OCI-LY3 (cell line): Measurements from ENCODE around the gene CYP11A1.

Experiments
- H2AFZ ChIP-seq: fragments of 200-600, 300-600 bp; shearing (Covaris generic); 2 replicates; pipeline ENCODE4 v1.6.0; 2014; ENCODE audit warnings: antibody characterized with exemption, low read depth, low read length
- H3K27ac ChIP-seq: fragments of 200-600, 300-600 bp; sonication (generic); 2 replicates; pipeline ENCODE4 v1.5.1; 2014; ENCODE audit warnings: mild to moderate bottlenecking, low read length, moderate library complexity, mixed read lengths
- H3K27me3 ChIP-seq: fragments of 200-600, 300-600 bp; sonication (generic); 2 replicates; pipeline ENCODE4 v1.6.1; 2014; ENCODE audit warnings: low read depth, low read length, mixed read lengths
- H3K36me3 ChIP-seq: fragments of 200-600, 300-600 bp; sonication (generic); replicated peaks from 2 replicates; pipeline ENCODE3; 2014; ENCODE audit warnings: low read depth, low read length, mixed read lengths
- H3K4me1 ChIP-seq: fragments of 300-600, 200-600 bp; sonication (generic); 2 replicates; pipeline ENCODE4 v1.6.1; 2014; ENCODE audit warnings: low read length, mixed read lengths
- H3K4me2 ChIP-seq: fragments of 200-600, 300-600 bp; sonication (generic); 2 replicates; pipeline ENCODE4 v1.6.1; 2014; ENCODE audit warnings: low read length, mixed read lengths
- H3K4me3 ChIP-seq: fragments of 300-600, 200-600 bp; sonication (generic); 2 replicates; pipeline ENCODE4 v1.5.1; 2014; ENCODE audit warnings: antibody characterized with exemption, mild to moderate bottlenecking, low read length, moderate library complexity
- H3K79me2 ChIP-seq: fragments of 300-600, 200-600 bp; shearing (Covaris generic); 2 replicates; pipeline ENCODE4 v1.6.1; 2014; ENCODE audit warnings: mild to moderate bottlenecking, low read length, mixed read lengths
- H3K9ac ChIP-seq: fragments of 300-600, 200-600 bp; shearing (Covaris generic); 2 replicates; pipeline ENCODE4 v1.6.0; 2014; ENCODE audit warnings: mild to moderate bottlenecking, low read length, moderate library complexity
- H3K9me3 ChIP-seq: fragments of 200-600, 300-600 bp; shearing (Covaris generic); 2 replicates; pipeline ENCODE4 v1.6.1; 2014; ENCODE audit warnings: low read length, mixed read lengths; ENCODE audit not compliant: insufficient read depth
- H4K20me1 ChIP-seq: fragments of 200-600, 300-600 bp; sonication (generic); 2 replicates; pipeline ENCODE4 v1.6.1; 2016; ENCODE audit warnings: low read length, mixed read lengths; ENCODE audit not compliant: insufficient read depth
- CTCF ChIP-seq: fragments of 200-600, 300-600 bp; sonication (generic); IDR thresholded peaks from 2 replicates; pipeline ENCODE4 v1.5.1; 2014; ENCODE audit warnings: antibody characterized with exemption, low read length, low read depth
- EZH2phosphoT487 ChIP-seq: fragments of 200-600 bp; shearing (Covaris generic); IDR thresholded peaks from 2 replicates; pipeline ENCODE4 v1.6.1; 2018; ENCODE audit warnings: antibody characterized with exemption, mixed run types, low read depth

The CYP11A1 gene

DNA sequence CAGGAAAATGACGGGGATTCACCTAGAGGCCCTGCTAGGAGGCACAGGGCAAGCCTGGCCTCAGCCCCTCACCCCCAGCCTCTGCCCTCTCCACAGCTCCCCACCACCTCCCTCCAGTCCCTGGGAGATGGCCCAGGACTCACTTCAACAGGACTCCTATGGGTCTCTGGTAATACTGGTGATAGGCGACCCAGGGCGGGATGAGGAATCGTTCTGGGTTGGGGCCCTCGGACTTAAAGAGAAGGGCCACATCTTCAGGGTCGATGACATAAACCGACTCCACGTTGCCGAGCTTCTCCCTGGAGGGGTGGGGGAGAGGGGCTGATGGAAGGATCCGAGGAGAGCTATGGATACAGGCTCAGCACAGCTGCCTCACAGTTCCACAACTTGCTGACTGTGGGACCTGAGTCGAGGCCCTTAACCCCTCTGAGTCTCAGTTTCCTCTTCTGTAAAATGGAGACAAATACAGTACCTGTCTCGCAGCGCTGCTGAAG, 19.6 kb downstream of the CYP11A1 start:
- H2AFZ ChIP-seq = no peak overlapping the region
- no peaks in the 10 kb centered on the region for H3K36me3 ChIP-seq
- no peaks in the 10 kb centered on the region for H3K9me3 ChIP-seq
- no peak overlapping the region for H3K9ac ChIP-seq
- H3K4me3 ChIP-seq = no peak overlapping the region
- no peak overlapping the region for H3K27ac ChIP-seq
- H4K20me1 ChIP-seq = no peaks in the 10 kb centered on the region
- no peaks in the 10 kb centered on the region for H3K4me1 ChIP-seq
- H3K4me2 ChIP-seq = no peak overlapping the region
- H3K79me2 ChIP-seq = no peaks in the 10 kb centered on the region
- H3K27me3 ChIP-seq = peaks cover 7% of the 10 kb centered on the region; the same call in 1 of the 2 replicates
- TF ChIP-seq CTCF (no peak), EZH2phosphoT487 (no peak)

GRCh38 chr15:74345051-74345450, 22.4 kb downstream of the CYP11A1 start:
- no peaks in the 10 kb centered on the region for H3K4me1 ChIP-seq
- no peak overlapping the region for H3K4me3 ChIP-seq
- H3K9me3 ChIP-seq = no peaks in the 10 kb centered on the region
- no peak overlapping the region for H3K27ac ChIP-seq
- no peaks in the 10 kb centered on the region for H3K36me3 ChIP-seq
- H3K79me2 ChIP-seq = no peaks in the 10 kb centered on the region
- no peaks in the 10 kb centered on the region for H4K20me1 ChIP-seq
- H3K4me2 ChIP-seq = no peak overlapping the region
- no peaks in the 10 kb centered on the region for H3K27me3 ChIP-seq
- TF ChIP-seq CTCF (no peak), EZH2phosphoT487 (no peak)
- no peak overlapping the region for H2AFZ ChIP-seq
- H3K9ac ChIP-seq = no peak overlapping the region

DNA sequence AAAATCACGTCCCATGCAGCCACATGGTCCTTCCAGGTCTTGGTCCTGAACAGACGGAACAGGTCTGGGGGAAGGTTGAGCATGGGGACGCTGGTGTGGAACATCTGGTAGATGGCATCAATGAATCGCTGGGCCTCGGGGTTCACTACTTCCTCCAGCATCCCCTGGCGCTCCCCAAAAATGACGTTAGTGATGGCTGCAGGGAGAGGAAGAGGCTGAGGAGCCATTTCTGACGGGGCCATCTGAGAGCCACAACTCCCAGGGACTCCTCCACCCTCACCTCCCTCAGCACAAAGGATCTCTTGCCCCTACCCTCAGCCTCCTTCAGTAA, 23.7 kb downstream of the CYP11A1 start:
- no peaks in the 10 kb centered on the region for H3K79me2 ChIP-seq
- H3K9me3 ChIP-seq = no peaks in the 10 kb centered on the region
- H2AFZ ChIP-seq = no peak overlapping the region
- no peak overlapping the region for H3K27ac ChIP-seq
- H3K27me3 ChIP-seq = no peaks in the 10 kb centered on the region
- H3K4me1 ChIP-seq = no peaks in the 10 kb centered on the region
- H3K36me3 ChIP-seq = no peaks in the 10 kb centered on the region
- no peak overlapping the region for H3K9ac ChIP-seq
- TF ChIP-seq EZH2phosphoT487 (no peak), CTCF (no peak)
- H3K4me2 ChIP-seq = no peak overlapping the region
- no peak overlapping the region for H3K4me3 ChIP-seq
- H4K20me1 ChIP-seq = no peaks in the 10 kb centered on the region

GRCh38 chr15:74343127-74343796, 24.2 kb downstream of the CYP11A1 start:
- TF ChIP-seq EZH2phosphoT487 (no peak), CTCF (no peak)
- no peaks in the 10 kb centered on the region for H3K36me3 ChIP-seq
- no peaks in the 10 kb centered on the region for H3K79me2 ChIP-seq
- H4K20me1 ChIP-seq = no peaks in the 10 kb centered on the region
- H3K4me3 ChIP-seq = no peak overlapping the region
- no peaks in the 10 kb centered on the region for H3K4me1 ChIP-seq
- H3K4me2 ChIP-seq = no peak overlapping the region
- H3K27ac ChIP-seq = no peak overlapping the region
- no peak overlapping the region for H2AFZ ChIP-seq
- H3K9ac ChIP-seq = no peak overlapping the region
- no peaks in the 10 kb centered on the region for H3K27me3 ChIP-seq
- H3K9me3 ChIP-seq = no peaks in the 10 kb centered on the region
